HepG2 (cell line): Measurements from ENCODE around the gene NEURL2. TPM values are rescaled to one million over a fixed set of nuclear protein-coding genes. Genes with fewer than 3 reads are reported as not detected.
A peak's percentile ranks its signal among the peaks of the same experiment; 100 is the strongest.

Experiments
- AKAP8 ChIP-seq: sonication (generic); formaldehyde crosslinking; IDR thresholded peaks from 2 replicates; pipeline ENCODE4 v1.5.1; 2020; ENCODE audit warnings: mild to moderate bottlenecking, missing genetic modification reagents
- ELF1 ChIP-seq: sonication (generic); formaldehyde crosslinking; IDR thresholded peaks from 2 replicates; pipeline ENCODE4 v1.4.0; 2020; ENCODE audit warnings: missing genetic modification reagents
- FIP1L1 ChIP-seq: fragments of 200-400 bp; formaldehyde crosslinking; IDR thresholded peaks from 2 replicates; pipeline ENCODE4 v1.6.1; 2018; ENCODE audit warnings: low read depth, mild to moderate bottlenecking, low read length, moderate library complexity, borderline replicate concordance; ENCODE audit not compliant: insufficient read depth
- HDAC2 ChIP-seq: sonication (generic); formaldehyde crosslinking; IDR thresholded peaks from 2 replicates; pipeline ENCODE4 v1.4.0; 2020; ENCODE audit warnings: missing genetic modification reagents
- HNF1B ChIP-seq: sonication (generic); formaldehyde crosslinking; IDR thresholded peaks from 2 replicates; pipeline ENCODE4 v1.5.1; 2020; ENCODE audit warnings: mild to moderate bottlenecking, moderate library complexity, missing genetic modification reagents
- MED8 ChIP-seq: sonication (generic); formaldehyde crosslinking; IDR thresholded peaks from 2 replicates; pipeline ENCODE4 v1.8.1; 2023; ENCODE audit warnings: mild to moderate bottlenecking, missing genetic modification reagents; ENCODE audit not compliant: insufficient replicate concordance
- NR2F6 ChIP-seq, 2 experiments: IDR thresholded peaks; 2 replicates each; pipeline ENCODE4 v1.6.1; 2016; ENCODE audit warnings: antibody characterized with exemption in 1 of 2, mild to moderate bottlenecking in 1 of 2
- POLR2G ChIP-seq: fragments of 200-400 bp; formaldehyde crosslinking; IDR thresholded peaks from 2 replicates; pipeline ENCODE4 v1.6.1; 2018; ENCODE audit warnings: mild to moderate bottlenecking, low read depth, low read length, moderate library complexity
- SNAPC4 ChIP-seq: sonication (generic); formaldehyde crosslinking; IDR thresholded peaks from 2 replicates; pipeline ENCODE4 v1.4.0; 2020; ENCODE audit warnings: mild to moderate bottlenecking, missing genetic modification reagents
- THAP11 ChIP-seq: IDR thresholded peaks from 2 replicates; pipeline ENCODE4 v1.6.1; 2016; ENCODE audit warnings: missing biosample characterization, missing genetic modification reagents
- ZNF121 ChIP-seq: sonication (generic); formaldehyde crosslinking; IDR thresholded peaks from 2 replicates; pipeline ENCODE4 v1.5.0; 2020; ENCODE audit warnings: mild to moderate bottlenecking, missing genetic modification reagents
- ZNF124 ChIP-seq: sonication (generic); formaldehyde crosslinking; IDR thresholded peaks from 2 replicates; pipeline ENCODE4 v1.4.0; 2020; ENCODE audit warnings: missing genetic modification reagents
- ZNF329 ChIP-seq: sonication (generic); formaldehyde crosslinking; IDR thresholded peaks from 2 replicates; pipeline ENCODE4 v1.9.0; 2021; ENCODE audit warnings: low read depth, mild to moderate bottlenecking, missing genetic modification reagents
- ZNF335 ChIP-seq: sonication (generic); formaldehyde crosslinking; IDR thresholded peaks from 2 replicates; pipeline ENCODE4 v1.4.0; 2020; ENCODE audit warnings: missing genetic modification reagents
- ZNF382 ChIP-seq: sonication (generic); formaldehyde crosslinking; IDR thresholded peaks from 2 replicates; pipeline ENCODE4 v1.5.0; 2020; ENCODE audit warnings: missing genetic modification reagents, mild to moderate bottlenecking, borderline replicate concordance
- ZNF883 ChIP-seq: sonication (generic); formaldehyde crosslinking; IDR thresholded peaks from 2 replicates; pipeline ENCODE4 v1.5.1; 2020; ENCODE audit warnings: mild to moderate bottlenecking, missing genetic modification reagents; ENCODE audit errors: not compliant biosample characterization
- polyA plus RNA-seq, 8 experiments: library from polyadenylated mRNA; depleted of rRNA in 3 of 8; stranded (reverse) in 7 of 8; unstranded in 1 of 8; fragments of >200 nt; fragmentation: Illumina TruSeq in 4 of 8; extraction: Trizol in 4 of 8; gene quantifications; 2 replicates each; pipeline versions ENCODE4 v1.2.1 to v1.2.3, GENCODE V29; 2011 to 2016; ENCODE audit warnings: low read depth in 4 of 8, missing spikeins in 1 of 8, mixed read lengths in 1 of 8; ENCODE audit not compliant: insufficient read depth in 1 of 8
- total RNA-seq, 5 experiments: library from RNA; depleted of rRNA; stranded (reverse); fragments of >200 nt; fragmentation: Illumina TruSeq; extraction: Trizol; gene quantifications; 2 replicates each; pipeline ENCODE4 v1.2.3, GENCODE V29; 2016; ENCODE audit warnings: low read depth in 1 of 5
- TF ChIP-seq, protein P1 (sequence below): sonication (generic); formaldehyde crosslinking; IDR thresholded peaks from 2 replicates; pipeline ENCODE4 v1.8.0; 2022; ENCODE audit warnings: missing genetic modification reagents, low read depth, mild to moderate bottlenecking, borderline replicate concordance
- TF ChIP-seq, protein P2 (sequence below): sonication (generic); formaldehyde crosslinking; IDR thresholded peaks from 2 replicates; pipeline ENCODE4 v1.5.0; 2020; ENCODE audit warnings: mild to moderate bottlenecking, missing genetic modification reagents, moderate library complexity

Gene NEURL2
- total and polyA plus RNA-seq, 2 of the 13 experiments (the other 11 are each of a cell fraction or from before 2014, with no cell fraction given): 7.2 to 9.7 TPM

DNA sequence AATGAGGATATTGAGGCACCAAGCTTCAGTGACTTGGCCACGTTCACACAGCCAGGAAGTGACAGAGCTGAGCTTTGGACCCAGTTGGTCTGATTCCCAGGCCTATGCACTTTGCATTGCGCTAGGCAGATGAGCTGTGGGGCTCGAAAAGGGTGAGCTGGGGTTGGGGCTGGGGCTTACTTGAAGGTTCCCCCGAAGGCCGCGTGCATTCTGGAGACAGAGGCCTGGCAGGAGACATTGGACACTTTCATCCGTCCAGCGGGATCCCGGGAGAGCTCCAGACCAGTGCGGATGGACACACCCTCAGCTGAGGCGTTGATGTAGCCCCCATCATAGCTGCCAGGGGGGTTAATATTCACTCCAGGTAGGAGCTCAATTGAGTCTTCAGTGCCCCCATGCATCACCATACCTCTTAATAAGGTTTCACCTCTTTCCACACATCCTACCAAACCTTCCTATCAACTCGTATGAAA lies 18.4 kb upstream of the NEURL2 start (continued):
- TF ChIP-seq, protein P1, sequence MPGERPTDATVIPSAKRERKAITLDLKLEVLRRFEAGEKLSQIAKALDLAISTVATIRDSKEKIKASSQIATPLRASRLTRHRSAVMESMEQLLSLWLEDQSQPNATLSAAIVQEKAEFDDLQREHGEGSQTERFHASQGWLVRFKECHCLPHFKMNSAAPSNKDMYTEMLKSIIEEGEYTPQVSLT (CRISPR knock-in tag): no peak
- peak; percentile 48; the same call in 1 of the 2 replicates for TF ChIP-seq THAP11 (CRISPR knock-in tag)
- peak; percentile 78 for TF ChIP-seq HNF1B (CRISPR knock-in tag)
- peak; percentile 84 for TF ChIP-seq ELF1 (CRISPR knock-in tag)
- 0 out of 2 replicates have a peak, but pooled peaks have one; percentile 7 for TF ChIP-seq ZNF124 (CRISPR knock-in tag)
- 0 out of 2 replicates have a peak, but pooled peaks have one; percentile 33 for TF ChIP-seq ZNF335 (CRISPR knock-in tag)
- no peak for TF ChIP-seq MED8
- no peak for TF ChIP-seq FIP1L1
- TF ChIP-seq SNAPC4 (CRISPR knock-in tag): 0 out of 2 replicates have a peak, but pooled peaks have one; percentile 54
- TF ChIP-seq HDAC2: 0 out of 2 replicates have a peak, but pooled peaks have one; percentile 60
- peak; percentile 76 for TF ChIP-seq POLR2G
- TF ChIP-seq NR2F6 (IDR thresholded peaks at IDR 0.05): no peak
- TF ChIP-seq NR2F6 (CRISPR knock-in tag; IDR thresholded peaks at IDR 0.05): peak; percentile 78; the same call in 1 of the 2 replicates
- no peak for TF ChIP-seq ZNF121 (CRISPR knock-in tag)
- no peak for TF ChIP-seq ZNF382 (CRISPR knock-in tag)
- TF ChIP-seq ZNF329: 0 out of 2 replicates have a peak, but pooled peaks have one; percentile 38
- 0 out of 2 replicates have a peak, but pooled peaks have one; percentile 22 for TF ChIP-seq AKAP8
- TF ChIP-seq, protein P2, sequence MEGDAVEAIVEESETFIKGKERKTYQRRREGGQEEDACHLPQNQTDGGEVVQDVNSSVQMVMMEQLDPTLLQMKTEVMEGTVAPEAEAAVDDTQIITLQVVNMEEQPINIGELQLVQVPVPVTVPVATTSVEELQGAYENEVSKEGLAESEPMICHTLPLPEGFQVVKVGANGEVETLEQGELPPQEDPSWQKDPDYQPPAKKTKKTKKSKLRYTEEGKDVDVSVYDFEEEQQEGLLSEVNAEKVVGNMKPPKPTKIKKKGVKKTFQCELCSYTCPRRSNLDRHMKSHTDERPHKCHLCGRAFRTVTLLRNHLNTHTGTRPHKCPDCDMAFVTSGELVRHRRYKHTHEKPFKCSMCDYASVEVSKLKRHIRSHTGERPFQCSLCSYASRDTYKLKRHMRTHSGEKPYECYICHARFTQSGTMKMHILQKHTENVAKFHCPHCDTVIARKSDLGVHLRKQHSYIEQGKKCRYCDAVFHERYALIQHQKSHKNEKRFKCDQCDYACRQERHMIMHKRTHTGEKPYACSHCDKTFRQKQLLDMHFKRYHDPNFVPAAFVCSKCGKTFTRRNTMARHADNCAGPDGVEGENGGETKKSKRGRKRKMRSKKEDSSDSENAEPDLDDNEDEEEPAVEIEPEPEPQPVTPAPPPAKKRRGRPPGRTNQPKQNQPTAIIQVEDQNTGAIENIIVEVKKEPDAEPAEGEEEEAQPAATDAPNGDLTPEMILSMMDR: 0 out of 2 replicates have a peak, but pooled peaks have one; percentile 6
- TF ChIP-seq ZNF883: peak; percentile 19
